T1000 (cell line): Measurements from ENCODE around the gene MAPK14.

Source experiments
- DNase-seq: peaks from one replicate; lab custom pipeline; 2025; ENCODE audit warnings: mixed read lengths; lab: John Stamatoyannopoulos, UW

The MAPK14 gene

GRCh38 chr6:36136034-36136433 is 108.4 kb downstream of the MAPK14 start:
- DNase-seq, result no peak

DNA sequence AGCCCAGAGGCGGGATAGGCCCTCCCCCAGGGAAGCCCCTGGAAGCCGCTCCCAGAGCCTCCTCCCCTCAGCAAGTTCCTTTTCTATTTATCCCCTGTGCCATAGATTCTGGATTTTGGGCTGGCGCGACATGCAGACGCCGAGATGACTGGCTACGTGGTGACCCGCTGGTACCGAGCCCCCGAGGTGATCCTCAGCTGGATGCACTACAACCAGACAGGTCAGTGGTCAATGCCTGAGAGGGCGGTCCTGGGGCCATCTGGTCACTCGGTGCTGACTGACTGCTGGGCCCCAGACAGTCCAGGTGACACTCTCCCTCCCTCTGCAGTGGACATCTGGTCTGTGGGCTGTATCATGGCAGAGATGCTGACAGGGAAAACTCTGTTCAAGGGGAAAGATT is 108.9 kb downstream of the MAPK14 start:
- DNase-seq, result no peak

- DNase-seq, result no peak
These were observed 111.1 kb downstream of the MAPK14 start for GRCh38 chr6:36138667-36139066.

GRCh38 chr6:36139431-36139830 is 111.8 kb downstream of the MAPK14 start:
- DNase-seq, result no peak

GRCh38 chr6:36139991-36140710 is 112.5 kb downstream of the MAPK14 start:
- no peak for DNase-seq

- no peak for DNase-seq
These were observed 113.5 kb downstream of the MAPK14 start for GRCh38 chr6:36141091-36141490.

DNA sequence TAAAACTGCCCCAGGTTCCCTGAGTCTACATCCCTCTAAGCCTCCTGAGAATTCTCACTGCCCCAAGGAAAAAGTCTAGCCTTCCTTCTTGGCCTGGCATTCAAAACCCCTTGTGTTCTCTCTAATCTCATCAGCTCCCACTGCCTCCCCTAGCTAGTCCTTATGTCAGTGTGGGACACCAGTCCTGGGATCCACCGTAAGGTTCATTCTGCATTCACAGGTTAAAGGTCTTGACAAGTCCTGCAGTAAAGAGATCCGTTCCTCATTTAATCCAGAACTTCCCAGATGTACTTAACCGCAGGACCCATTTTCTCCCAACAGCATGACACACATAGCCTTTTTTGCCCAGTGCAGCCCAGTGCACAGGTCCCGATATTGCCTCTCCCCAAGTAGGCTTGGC is 114.4 kb downstream of the MAPK14 start:
- DNase-seq, result no peak

GRCh38 chr6:36142971-36143838 is 115.6 kb downstream of the MAPK14 start:
- DNase-seq, result no peak

GRCh38 chr6:36145495-36145894 is 117.9 kb downstream of the MAPK14 start:
- DNase-seq, result no peak

DNA sequence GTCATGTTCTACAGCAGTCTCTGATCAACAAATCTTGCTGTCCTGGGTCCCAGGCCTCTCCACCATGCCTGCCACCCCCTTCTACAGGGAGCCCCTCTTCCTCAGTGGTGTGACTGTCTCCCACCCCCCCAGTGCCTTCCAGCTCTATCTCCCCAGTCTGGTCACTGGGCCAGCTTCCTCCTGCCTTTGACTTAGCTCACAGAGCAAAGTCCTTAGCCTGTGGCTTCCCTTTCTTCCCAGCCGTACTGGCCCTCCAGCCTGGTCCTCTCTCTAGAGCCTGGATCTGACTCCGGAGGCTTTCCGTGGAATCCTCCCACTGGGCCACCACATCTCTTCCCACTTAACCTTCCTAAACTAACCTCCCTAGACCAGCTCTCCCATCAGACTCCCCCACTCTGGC is 119.7 kb downstream of the MAPK14 start:
- no peak for DNase-seq

DNA sequence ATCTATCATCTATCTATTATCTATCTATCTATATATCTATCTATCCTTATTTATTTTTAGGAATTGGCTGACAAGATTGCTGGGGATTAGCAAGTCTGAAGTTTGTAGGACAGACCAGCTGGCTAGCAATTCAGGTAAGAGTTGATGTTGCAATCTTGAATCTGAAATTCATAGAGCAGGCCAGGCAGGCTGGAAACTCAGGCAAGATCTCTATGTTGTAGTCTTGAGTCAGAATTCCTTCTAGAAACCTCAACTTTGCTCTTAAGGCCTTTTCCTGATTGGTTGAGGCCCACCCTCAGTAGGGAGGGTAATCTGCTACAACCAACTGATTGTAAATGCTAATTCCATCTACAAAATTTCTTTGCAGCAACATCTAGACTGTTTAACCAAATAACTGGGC is 121.9 kb downstream of the MAPK14 start:
- DNase-seq, result no peak

GRCh38 chr6:36150283-36150682 is 122.7 kb downstream of the MAPK14 start:
- DNase-seq, result no peak

- no peak for DNase-seq
These were observed 126.7 kb downstream of the MAPK14 start for GRCh38 chr6:36154286-36154685.

DNA sequence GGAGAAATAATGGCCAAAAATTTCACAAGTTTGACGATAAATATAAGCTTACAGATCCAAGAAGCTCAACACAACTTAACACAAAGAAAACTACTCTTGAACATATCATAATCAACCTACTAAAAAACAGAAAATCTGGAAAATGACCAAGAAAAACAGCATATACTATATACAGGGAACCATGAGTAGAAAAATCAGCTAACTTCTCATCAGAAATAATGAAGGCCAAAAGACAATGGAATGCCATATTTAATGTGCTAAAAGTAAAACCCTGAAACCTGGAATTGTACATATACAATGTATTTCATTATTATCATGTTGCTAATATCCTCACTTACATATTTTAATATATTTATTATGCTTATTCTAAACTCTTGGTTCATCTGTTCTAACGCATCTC is 128.1 kb downstream of the MAPK14 start:
- DNase-seq, result no peak

DNA sequence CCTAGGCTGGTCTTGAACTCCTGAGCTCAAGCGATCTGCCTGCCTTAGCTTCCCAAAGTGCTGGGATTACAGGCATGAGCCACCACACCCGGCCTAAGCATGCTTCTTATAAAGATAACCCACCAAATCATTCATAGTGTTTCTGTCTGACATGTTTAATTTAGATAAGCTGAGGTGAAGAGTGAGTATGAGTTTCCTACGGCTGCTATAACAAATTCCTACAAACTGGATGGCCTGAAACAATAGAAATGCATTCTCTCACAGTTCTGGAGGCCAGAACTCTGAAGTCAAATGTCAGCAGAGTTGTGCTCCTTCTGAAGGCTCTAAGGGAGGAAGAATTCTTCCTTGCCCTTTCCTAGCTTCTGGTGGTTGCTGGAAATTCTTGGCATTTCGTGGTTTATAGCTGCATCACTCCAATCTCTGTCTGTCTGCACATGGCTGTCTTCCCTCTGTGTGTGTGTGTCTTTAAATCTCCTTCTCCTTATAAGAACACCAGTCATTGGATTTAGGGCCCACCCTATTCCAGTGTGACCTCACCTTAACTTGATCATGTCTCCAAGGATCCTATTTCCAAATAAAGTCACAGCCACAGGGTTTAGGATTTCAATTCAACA is 132.6 kb downstream of the MAPK14 start:
- no peak for DNase-seq
